Measurements from ENCODE around the gene FMN1. TPM values are rescaled to one million over a fixed set of nuclear protein-coding genes. Genes with fewer than 3 reads are reported as not detected.
A peak's percentile ranks its signal among the peaks of the same experiment; 100 is the strongest.

The FMN1 gene
- total RNA-seq, 2 donors from 2014 or later, result 26.9 to 27.5 TPM

DNA sequence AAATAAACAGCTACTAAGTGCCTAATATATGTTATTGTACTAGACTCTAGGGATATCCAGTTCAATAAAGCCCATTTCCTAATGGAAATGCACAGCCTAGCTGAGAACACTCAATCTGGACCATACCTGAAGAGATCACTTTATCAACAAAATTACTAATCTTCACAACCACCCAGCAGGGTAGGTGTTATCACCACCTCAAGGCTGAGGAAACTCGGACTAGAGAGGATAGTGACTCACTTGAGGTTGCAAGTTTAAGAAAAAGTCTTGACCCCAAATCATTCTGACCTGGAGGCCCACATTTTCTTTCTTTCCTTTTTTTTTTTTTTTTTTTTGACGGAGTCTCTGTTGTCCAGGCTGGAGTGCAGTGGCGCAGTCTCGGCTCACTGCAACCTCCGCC is 3.1 kb upstream of the FMN1 start:
- no peak for ATAC-seq (ENCODE audit: insufficient number of reproducible peaks, low FRiP score, low read depth)
- H3K4me3 ChIP-seq, result no peak overlapping the region
- TF ChIP-seq, protein P1, sequence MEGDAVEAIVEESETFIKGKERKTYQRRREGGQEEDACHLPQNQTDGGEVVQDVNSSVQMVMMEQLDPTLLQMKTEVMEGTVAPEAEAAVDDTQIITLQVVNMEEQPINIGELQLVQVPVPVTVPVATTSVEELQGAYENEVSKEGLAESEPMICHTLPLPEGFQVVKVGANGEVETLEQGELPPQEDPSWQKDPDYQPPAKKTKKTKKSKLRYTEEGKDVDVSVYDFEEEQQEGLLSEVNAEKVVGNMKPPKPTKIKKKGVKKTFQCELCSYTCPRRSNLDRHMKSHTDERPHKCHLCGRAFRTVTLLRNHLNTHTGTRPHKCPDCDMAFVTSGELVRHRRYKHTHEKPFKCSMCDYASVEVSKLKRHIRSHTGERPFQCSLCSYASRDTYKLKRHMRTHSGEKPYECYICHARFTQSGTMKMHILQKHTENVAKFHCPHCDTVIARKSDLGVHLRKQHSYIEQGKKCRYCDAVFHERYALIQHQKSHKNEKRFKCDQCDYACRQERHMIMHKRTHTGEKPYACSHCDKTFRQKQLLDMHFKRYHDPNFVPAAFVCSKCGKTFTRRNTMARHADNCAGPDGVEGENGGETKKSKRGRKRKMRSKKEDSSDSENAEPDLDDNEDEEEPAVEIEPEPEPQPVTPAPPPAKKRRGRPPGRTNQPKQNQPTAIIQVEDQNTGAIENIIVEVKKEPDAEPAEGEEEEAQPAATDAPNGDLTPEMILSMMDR (IDR thresholded peaks at IDR 0.05), result no peak
- no peaks in the 10 kb centered on the region for H3K9me3 ChIP-seq
- H3K27ac ChIP-seq, result no peak overlapping the region
- no peaks in the 10 kb centered on the region for H3K36me3 ChIP-seq
- DNase-seq (ENCODE audit: low spot score), result no peak
- no peaks in the 10 kb centered on the region for H3K27me3 ChIP-seq (replicated peaks; ENCODE audit: insufficient read depth)
- no peaks in the 10 kb centered on the region for H3K4me1 ChIP-seq (ENCODE audit: control insufficient read depth in 1 of 2, low read depth in 2 of 2)

DNA sequence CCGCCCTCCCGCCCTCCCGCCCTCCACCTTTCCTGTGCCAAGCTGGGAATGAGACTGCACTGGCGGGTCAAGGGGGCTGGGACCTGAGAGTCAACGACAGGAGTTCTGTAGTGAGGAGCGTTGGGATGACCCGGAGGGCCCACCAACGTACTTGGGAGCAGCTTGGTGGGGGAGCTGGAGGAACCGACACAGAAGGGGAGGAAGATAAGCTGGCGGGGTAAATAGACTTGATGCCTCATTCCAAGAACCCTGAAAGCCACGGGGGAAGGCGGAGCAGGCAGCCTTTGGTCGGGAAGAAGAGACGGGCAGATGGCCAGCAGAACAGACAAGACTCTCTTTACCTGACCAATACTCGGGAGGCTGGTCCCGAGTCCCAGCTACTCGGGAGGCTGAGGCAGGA is 277 bp downstream of the FMN1 start:
- Histone ChIP-seq H3K4me1 (ENCODE audit: control insufficient read depth in 1 of 2, low read depth in 2 of 2) (no peaks in the 10 kb centered on the region), H3K27me3 (replicated peaks; ENCODE audit: insufficient read depth) (no peaks in the 10 kb centered on the region), H3K36me3 (no peaks in the 10 kb centered on the region), H3K4me3 (peak overlapping the region; percentile 84), H3K9me3 (no peaks in the 10 kb centered on the region), H3K27ac (no peak overlapping the region)
- TF ChIP-seq, protein P1 (IDR thresholded peaks at IDR 0.05), result no peak
- DNase-seq (ENCODE audit: low spot score) (no peak), ATAC-seq (ENCODE audit: insufficient number of reproducible peaks, low FRiP score, low read depth) (no peak)

DNA sequence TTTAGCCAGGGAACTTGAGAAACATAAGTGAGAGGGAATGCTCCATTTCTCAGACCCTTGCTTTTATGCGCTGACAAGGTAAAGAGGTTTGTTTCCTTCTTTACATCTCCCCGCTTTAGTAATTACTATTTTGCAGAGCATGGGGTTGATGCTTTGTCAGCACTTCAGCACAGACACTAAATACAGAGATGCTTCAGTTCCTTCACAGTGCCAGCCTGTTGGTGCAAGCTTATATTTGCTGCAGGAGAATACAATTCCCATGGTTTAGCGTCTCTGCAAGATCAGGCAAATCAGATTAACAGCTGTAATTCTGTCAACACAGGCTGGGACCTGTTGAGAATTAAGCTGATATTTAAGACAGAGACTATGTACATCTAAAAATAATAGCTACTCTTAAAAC is 2.9 kb downstream of the FMN1 start:
- Histone ChIP-seq H3K4me1 (ENCODE audit: control insufficient read depth in 1 of 2, low read depth in 2 of 2) (no peaks in the 10 kb centered on the region), H3K27ac (no peak overlapping the region), H3K27me3 (replicated peaks; ENCODE audit: insufficient read depth) (no peaks in the 10 kb centered on the region), H3K9me3 (no peaks in the 10 kb centered on the region), H3K36me3 (no peaks in the 10 kb centered on the region), H3K4me3 (no peak overlapping the region)
- DNase-seq (ENCODE audit: low spot score) (no peak), ATAC-seq (ENCODE audit: insufficient number of reproducible peaks, low FRiP score, low read depth) (no peak)
- TF ChIP-seq, protein P1 (IDR thresholded peaks at IDR 0.05), result no peak

DNA sequence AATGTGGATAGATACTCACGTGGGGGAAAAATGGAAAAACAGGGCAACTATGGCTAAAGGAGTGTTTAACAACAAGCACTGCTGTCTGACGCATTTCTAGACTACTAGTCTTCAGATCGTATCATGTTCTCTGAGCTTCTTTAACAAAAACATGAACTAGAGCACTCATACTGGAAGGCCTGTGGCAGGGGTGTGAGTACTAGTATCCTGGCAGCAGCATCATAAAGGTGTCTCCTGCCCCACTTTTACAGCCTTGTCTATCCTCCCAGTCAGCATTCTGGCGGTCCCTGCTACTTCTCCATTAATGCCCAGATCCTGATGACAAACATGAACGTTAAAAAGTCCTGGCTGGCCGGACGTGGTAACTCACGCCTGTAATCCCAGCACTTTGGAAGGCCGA is 4.0 kb downstream of the FMN1 start:
- H3K27ac ChIP-seq, result no peak overlapping the region
- no peaks in the 10 kb centered on the region for H3K9me3 ChIP-seq
- no peak for DNase-seq (ENCODE audit: low spot score)
- no peaks in the 10 kb centered on the region for H3K36me3 ChIP-seq
- H3K4me3 ChIP-seq, result no peak overlapping the region
- H3K27me3 ChIP-seq (replicated peaks; ENCODE audit: insufficient read depth), result no peaks in the 10 kb centered on the region
- H3K4me1 ChIP-seq (ENCODE audit: control insufficient read depth in 1 of 2, low read depth in 2 of 2), result no peaks in the 10 kb centered on the region
- no peak for ATAC-seq (ENCODE audit: insufficient number of reproducible peaks, low FRiP score, low read depth)
- TF ChIP-seq, protein P1 (IDR thresholded peaks at IDR 0.05), result no peak

DNA sequence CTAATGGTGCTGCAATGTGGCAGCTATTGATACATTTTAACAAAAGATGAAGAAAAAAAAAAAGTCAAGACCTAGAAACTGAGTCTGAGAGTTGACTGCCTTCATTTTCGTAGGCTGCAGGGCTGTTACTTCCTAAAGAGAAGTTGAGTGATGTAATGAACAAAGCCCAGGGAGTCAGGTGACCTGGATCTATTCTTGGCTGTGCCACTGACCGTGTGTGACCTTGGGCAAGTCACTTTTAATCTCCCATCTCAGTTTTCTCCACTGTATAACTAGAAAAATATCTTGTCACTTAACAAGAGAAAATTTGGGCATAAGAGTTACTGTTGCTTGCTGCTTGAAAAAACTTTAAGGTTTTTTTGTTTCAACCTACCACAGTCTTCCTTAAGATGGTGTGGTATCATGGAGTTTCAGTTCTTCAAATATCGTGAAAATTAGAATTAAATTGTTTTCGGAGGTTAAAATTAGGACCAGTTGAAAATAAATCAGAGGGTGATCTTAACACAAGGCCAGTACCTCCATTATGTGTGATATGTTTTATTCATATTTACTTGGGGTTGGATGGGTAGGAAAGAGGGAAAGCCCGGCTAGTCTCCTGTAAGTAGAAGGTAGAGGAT is 5.8 kb downstream of the FMN1 start:
- TF ChIP-seq, protein P1 (IDR thresholded peaks at IDR 0.05), result no peak
- Histone ChIP-seq H3K4me1 (ENCODE audit: control insufficient read depth in 1 of 2, low read depth in 2 of 2) (no peaks in the 10 kb centered on the region), H3K9me3 (no peaks in the 10 kb centered on the region), H3K27me3 (replicated peaks; ENCODE audit: insufficient read depth) (no peaks in the 10 kb centered on the region), H3K36me3 (no peaks in the 10 kb centered on the region), H3K4me3 (no peak overlapping the region), H3K27ac (no peak overlapping the region)
- no peak for ATAC-seq (ENCODE audit: insufficient number of reproducible peaks, low FRiP score, low read depth)
- DNase-seq (ENCODE audit: low spot score), result no peak
